Stimulated activated CD8-positive, alpha-beta memory T cell treated with anti-CD3 and anti-CD28 coated beads, Interleukin-7, amount 100 ng/mL, for 48 hours (primary cell): ENCODE data around the gene GPHB5.
"Not testable (repeated sequence)": the region's sequence is repeated elsewhere in the genome, so short reads cannot be mapped to it uniquely, and the experiment has no call there.

Experiments used
- DNase-seq, 2 donors: peaks; one replicate each; pipeline ENCODE4 v3.0.0-alpha.2; 2020; ENCODE audit warnings: low read depth in 1 of 2; ENCODE audit errors: extremely low read depth in 1 of 2

The GPHB5 gene

DNA sequence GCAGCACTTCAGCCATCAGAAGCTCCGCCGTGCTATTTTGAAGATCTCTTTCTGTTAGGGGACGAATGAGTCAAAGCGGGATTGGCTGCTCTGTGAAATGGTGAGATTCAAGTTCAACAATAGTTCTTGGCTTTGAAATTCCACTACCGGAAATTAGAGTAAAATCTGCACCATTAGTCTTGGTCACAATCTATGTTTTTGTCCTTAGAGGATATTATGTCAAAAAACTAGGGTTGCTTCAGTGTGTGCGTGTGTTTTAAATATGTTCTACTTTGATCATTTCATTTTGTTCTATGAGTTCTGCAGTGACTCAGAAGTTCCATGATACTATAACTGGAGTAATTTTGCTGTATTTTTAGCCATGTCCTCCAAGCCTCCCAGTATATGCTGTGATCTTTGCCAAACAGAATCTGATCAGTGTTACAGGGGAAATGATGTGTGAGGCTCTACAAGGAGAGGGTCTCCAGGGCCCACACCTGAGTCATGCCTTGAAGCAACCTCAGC lies 22.6 kb downstream of the GPHB5 start:
- no peak for DNase-seq

DNA sequence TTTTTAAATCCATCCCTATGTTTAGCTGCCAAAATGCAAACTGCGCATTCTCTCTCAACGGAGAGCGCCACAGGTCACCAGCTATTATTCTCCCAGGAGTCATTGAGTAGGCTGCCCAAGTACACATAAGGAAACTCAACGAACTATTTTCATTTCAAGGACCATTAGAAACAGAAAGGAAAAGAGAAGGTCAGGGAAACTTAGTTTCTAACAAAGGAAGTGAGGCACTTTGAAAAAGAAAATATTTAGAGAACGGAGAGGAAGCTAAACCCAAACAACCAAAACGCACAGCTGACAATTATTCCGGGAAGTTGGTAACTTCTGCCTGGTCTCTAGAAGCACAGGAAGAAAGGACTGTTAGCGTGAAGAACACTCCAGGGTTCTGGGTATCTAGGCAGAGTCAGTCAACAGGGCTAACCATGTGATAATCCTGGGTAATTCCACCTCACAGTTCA lies 23.5 kb downstream of the GPHB5 start:
- no peak for DNase-seq

DNA sequence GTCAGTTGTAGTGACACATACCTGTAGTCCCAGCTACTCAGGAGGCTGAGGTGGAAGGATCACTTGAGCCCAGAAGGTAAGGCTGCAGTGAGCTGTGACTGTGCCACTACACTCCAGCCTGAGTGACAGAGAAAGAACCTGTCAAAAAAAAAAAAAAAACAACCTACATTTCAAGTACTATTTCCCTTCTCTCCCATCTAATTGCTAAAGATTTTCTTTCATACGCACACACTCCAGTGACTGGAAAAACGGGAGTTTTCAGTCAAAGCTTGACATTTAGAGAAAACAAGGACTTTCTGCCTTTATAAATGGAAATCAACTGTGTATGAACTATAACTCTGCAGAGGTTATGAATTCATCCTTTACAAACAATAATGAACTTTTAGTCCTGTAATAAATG lies 25.9 kb downstream of the GPHB5 start:
- no peak for DNase-seq

DNA sequence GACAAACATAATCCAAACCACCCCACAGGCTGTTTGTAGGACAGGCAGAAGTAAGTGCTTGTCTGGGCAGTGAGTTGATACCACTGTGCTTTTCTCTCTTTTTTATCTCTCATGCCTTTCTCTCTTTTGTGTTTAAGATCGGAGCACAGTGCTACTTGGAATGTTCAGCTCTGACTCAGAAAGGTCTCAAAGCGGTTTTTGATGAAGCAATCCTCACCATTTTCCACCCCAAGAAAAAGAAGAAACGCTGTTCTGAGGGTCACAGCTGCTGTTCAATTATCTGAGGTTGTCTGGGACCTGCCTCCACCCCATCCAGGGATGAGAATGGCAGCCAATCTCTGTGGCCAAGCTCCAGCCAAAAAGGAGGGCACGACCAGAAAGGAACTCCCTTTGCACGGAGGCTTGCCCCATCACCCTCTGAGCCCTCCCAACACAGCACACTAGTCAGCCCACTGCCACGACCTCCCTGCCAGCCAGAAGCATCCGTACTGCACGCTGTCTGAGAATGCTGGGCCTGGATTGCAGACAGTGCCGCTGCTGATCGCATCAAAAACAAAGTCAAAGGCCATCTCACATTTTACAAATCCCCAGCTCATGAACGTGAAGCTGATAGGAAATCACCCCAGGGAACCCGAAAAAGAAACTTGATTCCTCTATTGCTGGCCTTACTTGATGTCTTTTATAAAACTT lies 27.8 kb downstream of the GPHB5 start:
- DNase-seq: no peak

DNA sequence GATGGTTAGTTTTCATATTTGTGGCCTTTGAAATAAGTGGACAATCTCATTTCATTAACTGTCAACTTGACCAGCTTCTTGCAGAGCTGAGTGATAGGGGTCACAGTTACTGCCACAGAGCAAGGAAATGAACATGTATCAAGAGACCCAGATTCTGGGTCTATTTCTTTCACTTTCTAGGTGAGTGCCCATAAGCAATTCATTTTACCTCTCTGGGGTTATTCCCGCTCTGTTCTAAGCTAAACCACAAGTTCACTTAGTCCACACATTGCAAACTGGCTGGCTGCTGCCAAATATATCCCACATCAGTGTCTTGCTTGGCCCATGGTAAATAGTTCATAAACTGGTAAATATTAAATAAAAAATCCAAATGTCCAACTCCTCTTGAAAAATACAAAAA lies 29.9 kb downstream of the GPHB5 start:
- no peak for DNase-seq

DNA sequence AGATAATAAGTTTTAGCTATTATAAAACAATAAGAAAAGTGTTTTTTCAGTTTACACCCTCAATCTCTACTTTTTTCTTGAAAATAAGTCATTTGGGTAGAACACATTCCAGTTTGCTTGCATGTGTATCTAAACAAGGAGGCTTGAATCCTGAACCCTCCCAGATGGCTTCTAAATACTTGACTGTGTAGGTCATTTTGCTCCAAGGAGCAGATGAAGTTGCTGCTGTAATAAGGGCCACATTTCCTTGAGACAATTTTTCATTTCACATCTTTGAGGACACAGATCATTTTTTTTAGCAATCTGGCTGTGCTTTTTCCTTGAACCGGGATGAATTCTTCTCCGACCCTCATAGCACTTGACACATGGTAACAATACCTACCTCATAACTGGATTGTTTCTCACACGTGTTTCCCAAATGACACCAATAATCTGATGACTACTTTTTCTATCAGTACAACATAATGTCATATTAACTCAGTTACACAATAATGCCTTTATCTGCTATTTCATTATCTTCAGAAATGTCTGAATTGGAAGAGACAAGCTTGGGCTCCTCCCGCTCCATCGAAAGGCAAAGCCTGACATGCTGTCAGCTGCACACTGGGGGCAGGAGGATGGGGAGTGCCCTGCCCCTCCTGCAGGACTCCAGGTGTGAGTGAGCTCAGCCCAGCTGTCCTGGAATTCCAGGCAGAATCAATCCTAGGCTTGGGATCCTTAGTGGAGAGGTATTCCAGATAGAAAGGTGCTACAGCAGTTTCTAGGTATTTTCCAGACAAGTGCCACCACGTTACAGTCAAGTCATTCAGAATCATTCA lies 30.9 kb downstream of the GPHB5 start:
- no peak for DNase-seq

DNA sequence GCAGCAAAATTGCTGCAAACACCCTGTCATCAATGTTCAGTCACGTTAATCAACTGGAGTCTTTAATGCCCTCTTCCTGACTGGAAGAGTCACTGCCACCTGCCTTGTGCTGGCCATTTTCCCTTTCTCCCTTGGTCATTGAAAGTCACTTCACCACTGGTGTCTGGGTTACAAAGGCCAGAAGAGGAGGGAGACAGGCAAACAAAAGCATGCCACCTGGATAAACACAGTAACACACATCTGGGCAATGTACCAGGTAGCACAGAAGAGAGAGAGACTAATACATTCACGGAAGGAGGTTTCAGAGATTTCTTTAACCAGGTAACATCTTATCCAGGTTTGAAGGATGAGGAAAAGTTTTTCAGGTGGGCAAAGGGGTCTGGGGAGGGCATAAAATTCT lies 32.7 kb downstream of the GPHB5 start:
- DNase-seq: no peak

DNA sequence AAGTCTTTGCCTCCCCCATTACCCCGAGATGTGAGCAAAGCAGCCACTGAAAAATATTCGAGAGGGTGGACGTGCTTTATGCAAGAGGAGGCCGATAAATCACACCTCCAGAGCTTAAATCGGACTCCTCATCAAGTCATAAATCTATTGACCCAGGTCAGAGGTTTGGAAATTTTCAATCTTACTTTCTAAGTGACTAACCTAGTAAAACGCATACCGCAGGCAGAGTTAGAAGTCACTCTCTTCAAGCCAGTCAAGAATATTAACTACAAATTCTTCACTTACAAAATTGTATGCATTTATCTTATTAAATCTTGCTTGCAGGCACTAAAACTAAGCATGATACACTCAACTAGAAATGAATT lies 34.9 kb downstream of the GPHB5 start:
- no peak for DNase-seq

DNA sequence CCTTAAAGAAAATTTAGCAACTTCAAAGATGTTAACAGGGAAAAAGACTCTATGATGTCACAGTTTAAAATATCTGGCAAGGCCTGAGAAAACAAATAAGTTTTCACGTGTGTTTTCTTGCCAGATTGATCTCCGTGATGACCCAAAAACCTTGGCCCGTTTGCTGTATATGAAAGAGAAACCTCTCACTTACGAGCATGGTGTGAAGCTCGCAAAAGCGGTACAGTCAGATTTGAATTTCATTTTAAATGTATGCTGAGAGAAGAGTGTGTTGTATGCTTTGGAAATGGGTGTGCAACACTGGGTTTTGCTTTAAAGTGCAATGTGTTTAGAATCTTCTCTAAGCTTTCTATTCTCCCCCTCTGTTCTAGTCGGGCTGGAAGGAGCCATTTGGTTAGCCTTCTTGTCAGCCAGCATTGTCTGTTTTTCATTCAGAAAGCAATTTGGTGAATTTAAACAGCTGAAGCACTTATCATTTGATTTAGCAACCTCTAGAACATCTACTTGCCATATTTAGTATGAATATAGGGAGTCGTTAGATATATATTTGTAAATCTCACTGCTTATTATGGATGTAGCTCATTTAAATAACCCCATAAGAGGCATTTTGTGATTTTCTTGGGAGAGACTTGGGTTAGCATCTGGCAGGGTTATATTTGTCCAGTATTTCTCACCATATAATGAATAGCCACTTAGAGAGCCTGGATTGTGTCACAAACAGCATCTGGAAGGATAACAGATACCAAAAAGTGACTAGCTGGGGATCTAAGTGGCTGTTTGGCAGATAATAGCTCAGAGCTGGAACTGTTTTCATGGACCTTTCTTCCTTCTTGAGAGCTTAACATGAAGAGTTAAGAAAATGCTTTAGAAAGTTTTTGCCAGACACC lies 35.5 kb downstream of the GPHB5 start:
- DNase-seq: no peak

DNA sequence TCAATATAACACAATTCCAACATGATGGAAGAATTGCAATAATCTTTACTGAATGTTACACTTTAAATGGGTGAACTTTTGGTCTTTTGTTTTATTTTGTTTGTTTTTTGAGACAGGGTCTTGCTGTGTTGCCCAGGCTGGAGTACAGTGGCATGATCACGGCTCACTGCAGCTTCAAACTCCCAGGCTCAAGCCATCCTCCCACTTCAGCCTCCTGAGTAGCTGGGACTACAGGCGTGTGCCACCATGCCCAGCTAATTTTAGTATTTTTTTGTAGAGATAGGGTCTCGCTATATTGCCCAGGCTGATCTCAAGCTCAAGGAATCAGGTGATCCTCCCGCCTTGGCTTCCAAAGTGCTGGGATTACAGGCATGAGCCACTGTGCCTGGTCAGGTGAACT lies 38.8 kb downstream of the GPHB5 start:
- not testable (repeated sequence) for DNase-seq

DNA sequence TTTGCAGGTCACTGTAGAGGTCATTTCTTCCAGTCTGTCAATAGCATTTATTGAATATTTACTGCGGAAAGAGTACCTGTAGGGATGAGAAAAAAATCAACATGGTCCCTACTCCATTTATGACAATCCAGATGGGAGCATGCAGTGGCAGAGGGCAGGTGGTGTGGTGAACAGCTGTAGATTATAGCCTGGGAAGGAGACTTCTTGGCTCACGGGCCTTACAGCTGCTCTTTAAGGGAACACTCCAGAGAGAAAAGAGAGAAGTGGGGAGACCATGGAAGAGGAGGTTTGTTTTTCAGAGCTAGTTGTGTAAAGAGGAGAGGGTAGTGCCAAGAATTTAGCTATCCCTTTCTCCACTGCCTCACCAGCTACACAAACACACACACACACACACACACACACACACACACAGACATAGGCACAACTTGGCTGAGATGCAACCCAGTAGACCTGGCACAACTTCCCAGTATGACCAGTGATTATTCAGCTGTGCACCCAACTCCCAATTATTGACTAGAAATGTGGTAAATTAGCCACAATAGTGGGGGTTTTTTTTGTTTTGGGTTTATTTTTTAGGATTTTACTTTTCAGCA lies 41.0 kb downstream of the GPHB5 start:
- DNase-seq: no peak

DNA sequence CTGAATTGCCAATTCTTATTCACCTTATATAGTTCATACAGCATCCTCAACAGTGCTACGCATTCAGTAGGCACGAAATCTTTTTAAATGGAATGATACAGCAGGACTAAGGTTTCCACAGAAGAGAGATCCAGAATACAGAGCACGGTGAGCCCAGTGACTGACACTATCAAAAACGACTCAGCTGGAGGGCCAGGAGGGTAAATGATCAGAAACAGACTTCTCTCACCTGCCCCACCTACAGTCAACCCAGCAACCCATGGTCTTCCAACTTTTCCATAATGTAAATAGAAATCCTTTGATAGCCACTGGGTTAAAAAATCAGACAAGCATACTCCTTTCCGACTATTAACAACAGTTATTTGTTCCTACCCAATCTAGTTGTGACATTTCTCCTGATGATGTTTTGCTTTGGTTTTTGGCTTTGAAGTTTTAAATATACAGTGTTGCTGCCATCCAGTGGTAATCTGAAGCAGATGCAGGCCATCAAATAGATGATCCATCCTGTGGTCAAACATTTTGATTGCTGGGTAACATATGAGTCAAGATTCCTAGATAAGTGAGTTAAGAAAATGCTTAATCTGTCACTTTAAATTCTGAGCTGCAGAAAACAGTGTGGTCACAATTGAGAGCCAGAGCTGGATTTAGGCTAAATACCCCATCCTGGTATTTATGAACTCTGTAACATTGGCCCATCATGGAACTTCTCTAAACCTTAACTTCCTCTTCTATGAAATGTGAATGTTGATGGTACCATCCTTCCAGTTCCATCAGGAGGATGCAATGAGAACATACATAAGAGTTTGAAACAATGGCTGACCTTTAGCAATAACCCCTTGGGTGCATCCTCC lies 42.0 kb downstream of the GPHB5 start:
- no peak for DNase-seq

DNA sequence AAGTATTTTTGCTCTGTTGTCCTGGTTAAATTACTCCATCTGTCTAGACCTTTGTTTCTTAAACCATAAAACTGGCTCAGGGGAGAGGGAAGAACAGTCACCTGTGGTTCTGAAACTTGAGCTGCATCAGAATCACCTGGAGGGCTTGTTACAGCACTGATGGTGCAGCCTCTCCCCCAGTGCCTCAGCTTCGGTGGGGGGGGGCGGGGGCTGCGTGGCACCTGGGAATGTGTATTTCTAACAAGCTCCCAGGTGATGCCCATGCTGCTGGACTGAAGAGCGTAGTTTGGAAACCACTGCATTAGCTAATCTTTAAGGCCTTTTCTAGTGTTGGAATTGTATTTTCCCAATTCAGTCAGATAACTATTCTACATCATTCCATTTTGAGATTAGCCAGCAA lies 42.7 kb downstream of the GPHB5 start:
- no peak for DNase-seq

DNA sequence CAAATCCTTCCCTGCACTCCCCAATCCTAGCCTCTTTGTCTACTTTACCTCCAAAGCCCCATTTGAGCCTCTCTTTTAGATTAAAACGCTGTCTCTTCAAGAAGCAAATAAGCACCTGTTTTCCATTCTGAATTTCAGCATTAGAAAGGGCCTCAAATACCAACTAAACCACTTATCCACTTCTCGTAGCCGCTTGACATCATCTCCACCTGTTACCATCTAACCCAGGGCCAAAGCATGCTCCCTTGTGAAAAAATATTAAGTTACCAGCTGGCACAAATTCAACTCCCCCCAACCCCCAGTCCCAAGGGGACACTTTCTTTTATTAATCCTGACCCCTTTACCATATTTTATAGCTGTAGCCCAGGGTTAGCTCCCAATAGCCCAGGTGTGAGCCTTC lies 43.1 kb downstream of the GPHB5 start:
- DNase-seq: no peak

DNA sequence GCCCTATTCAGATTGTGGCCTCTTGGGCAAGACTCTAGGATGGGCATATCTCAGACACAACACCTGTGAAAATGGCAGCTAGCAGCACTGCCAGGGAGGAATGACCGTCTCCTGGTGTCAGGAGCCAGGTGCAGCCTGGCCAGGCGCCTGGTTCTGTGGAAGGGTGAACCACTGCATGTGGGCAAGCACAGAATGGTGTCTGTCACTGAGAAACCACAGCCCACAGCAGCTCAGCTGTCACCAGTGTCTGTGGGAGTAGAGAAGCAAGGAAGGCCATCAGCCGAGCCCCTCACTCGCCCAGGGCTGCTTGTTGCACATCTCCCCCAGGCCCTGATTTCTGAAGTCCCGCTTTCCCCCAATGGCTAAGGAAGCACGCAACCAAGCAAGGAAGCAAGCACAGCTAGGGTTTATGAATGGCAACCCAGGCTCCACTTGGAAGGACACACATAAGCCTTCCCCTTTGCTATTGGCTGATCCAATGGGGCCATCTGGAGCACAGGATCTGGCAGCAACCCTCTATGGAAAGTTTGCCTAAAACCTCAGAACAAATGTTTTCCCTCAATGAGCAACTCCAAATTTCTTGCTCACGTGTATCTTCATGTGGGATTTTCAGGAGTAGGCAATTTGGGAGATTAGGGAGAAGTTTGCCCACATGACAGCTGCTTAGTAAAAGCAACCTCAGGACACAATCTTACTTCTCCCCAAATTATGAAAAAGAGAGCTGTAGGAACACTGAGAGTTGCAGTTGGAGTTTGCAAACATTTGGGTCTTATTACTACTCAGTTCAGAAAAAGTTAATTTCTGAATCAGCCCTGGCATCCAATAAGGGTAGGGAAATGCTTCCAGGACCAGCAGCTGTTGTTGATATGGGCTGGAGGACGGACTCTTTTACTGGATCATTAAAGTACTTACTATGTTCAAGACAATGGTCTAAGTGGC lies 44.7 kb downstream of the GPHB5 start:
- no peak for DNase-seq

DNA sequence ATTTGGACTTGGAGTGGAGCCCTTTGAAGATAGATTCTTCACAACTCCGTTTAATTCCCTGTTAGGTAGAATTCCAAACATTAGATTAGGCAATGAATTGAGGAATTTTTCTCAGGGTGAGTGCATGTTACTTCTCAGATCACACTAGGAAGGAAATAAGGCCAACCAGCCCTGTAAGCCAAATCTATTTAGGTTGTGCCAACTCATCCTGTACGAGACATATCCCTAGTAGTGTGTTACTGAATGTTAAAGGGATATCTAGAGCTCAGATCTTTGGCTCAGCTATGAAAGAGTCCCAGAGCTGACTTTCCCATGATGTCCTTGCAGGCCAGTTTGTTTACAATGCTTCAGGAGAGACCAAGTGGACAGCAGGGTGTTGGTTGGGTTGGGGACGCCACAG lies 45.6 kb downstream of the GPHB5 start:
- DNase-seq: no peak

DNA sequence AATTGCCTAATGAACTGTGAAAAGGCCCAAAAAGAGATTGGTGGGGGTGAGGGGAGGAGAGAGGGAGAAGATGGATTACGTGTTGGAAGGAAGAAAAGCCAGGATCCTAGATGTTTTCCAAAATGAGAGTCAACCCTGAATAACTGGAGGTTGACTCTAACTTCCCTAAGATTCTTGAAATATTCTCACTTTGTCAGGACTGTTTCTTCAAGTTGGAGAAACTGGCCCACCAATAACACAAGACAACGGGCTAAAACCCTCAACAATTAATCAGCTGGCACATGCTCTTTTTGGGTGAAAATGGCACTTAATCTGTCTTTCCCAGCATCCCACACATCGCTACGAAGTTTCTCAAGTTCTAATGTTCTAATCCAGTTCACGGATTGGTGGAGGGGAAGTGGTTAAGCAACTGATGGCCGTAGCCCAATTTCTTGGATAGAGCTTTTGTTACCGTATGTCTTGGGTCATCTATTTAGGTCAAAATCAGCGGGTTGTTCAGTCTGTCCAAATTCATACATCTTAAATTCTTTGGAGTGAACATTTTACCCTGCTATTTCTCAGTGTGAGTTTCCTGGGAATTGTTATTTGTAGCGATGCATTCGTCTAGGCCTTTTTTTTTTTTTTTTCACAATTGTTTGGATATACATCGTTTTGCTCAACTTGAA lies 49.0 kb downstream of the GPHB5 start:
- no peak for DNase-seq

DNA sequence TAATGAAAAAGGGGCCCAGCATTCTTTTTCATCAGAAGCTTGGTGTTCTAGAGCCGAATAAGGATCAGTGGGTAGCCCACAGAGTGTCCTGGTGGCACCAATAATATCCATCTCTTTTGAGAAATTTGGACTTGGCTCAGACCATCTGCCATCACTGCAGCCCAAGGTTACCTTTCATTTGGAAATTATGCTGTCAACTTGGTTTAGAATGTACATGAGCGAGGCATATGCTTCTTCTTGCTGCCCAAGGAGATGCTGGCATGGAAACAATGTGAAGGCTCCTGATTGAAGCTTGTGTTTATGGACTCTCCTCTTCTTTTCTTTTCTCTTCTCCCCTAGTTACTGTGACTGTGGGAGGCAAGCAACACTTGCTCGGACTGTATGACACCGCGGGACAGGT lies 50.0 kb downstream of the GPHB5 start:
- DNase-seq: no peak
